Left kidney (tissue), 2 donors: Measurements from ENCODE around the gene ACOX3. TPM values are rescaled to one million over a fixed set of nuclear protein-coding genes. Genes with fewer than 3 reads are reported as not detected.
A peak's percentile ranks its signal among the peaks of the same experiment; 100 is the strongest.
"Not testable (repeated sequence)": the region's sequence is repeated elsewhere in the genome, so short reads cannot be mapped to it uniquely, and the experiment has no call there.

Source experiments
- DNase-seq: peaks from one replicate; pipeline ENCODE4 v3.0.0-alpha.2; 2013
- polyA plus RNA-seq: library from polyadenylated mRNA; unstranded; fragments of 120-200 nt; gene quantifications from one replicate; pipeline ENCODE4 v1.2.1, GENCODE V29; 2013; ENCODE audit not compliant: insufficient read length

Gene ACOX3
- polyA plus RNA-seq, 1 donor: 17.1 TPM

GRCh38 chr4:8353912-8354453 is 86.5 kb downstream of the ACOX3 start:
- no peak for DNase-seq

DNA sequence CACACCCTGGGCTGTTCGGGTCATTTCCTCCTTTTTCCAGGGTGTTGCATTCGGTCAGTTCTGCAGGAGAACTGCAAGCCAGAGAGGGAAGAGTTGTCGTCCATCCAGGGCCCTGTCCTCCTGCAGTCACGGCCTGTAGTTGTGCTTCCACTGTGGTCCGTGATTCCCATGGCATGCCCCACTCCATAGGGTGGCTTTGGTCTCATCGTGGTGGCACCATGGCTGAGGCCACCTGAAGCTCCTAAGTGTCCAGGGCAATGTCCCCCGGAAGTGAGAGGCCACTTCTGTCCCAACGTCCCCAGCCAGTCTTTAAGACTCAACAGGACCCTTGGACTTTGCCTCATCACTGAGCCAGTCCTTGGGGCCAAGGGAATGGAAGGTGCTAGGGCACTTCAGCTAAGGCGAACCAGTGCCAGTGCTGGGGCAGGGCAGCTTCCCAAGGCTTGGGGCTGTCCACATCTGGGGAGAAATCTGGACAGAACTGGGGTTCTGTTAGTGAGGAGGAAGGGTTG is 87.3 kb downstream of the ACOX3 start:
- DNase-seq: no peak

- DNase-seq: no peak
Observed at GRCh38 chr4:8352368-8353157, 88.0 kb downstream of the ACOX3 start.

DNA sequence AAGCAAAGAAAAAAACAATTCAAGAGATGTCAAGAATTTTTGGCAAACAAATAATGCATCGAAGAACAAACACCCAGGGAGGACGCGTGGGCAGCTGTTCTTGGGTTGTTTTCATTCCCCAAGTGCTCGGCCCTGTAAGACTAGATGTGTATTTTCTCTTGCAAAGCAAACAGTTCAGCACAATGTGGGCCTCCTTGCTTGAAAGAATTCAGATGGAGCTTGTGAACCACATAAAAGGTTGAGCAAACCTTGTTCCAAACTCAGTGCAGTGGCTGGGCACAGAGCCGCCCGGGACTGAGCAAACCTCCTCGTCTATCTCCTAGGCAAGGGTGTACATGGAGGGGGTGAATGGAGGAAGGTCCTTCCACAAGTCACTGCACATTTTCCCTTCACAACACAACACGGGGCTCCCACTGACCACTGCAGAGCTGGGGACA is 88.6 kb downstream of the ACOX3 start:
- peak; percentile 57 for DNase-seq

DNA sequence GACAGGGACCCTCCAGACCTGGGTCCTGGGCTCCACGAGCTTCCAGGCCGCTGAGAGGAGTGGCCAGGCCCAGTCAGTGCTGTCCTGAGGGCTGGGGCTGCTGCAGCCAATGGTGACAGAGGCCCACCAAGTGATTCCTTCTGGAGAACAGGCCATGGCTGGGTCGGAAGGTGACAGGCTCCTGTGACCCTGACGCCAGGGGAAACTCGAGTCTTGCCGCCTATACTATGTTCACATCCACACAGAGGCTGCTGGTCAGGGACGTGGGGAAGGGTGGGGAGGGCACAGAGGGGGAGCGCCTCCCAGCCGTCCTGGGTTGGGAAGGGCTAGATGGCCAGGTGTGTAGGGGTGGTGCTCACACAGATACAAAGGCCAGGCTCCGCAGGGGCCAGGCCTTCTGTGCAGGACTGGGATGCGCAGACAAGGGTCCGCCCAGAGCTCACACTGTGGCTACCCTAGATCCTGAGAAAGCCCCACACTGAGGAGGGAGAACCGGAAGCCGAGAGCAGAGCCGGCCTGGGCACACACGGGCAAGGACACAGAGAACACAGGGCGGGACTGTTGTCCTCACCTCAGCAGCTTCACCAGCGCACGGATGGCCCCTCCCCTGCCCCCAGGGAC is 89.6 kb downstream of the ACOX3 start:
- DNase-seq: no peak

GRCh38 chr4:8350352-8350751 is 90.2 kb downstream of the ACOX3 start:
- DNase-seq: no peak

DNA sequence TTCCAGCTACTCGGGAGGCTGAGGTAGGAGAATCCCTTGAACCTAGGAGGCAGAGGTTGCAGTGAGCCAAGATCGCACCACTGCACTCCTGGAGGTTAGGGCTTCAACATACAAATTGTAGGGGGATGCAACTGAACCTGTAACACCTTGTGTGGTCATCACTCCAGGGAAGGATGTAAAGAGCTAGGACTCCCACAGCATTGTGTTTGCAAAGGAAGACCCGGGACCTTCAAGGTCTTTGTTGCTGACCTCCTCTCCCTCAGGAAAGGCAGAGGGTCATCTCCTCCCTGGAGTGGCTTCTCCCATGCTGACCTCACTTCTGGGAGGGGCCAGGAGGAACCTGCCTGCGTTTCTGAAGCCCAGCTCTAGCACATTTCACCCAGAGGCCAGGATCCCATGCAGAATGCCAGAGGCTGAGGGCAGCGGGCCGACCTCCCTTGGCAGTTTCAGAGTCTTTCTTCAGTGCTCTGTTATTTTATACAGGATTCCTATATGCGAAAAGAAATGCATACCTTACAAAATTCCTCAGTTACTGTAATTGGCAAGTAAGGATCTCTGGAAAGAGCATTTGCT is 90.8 kb downstream of the ACOX3 start:
- no peak for DNase-seq

DNA sequence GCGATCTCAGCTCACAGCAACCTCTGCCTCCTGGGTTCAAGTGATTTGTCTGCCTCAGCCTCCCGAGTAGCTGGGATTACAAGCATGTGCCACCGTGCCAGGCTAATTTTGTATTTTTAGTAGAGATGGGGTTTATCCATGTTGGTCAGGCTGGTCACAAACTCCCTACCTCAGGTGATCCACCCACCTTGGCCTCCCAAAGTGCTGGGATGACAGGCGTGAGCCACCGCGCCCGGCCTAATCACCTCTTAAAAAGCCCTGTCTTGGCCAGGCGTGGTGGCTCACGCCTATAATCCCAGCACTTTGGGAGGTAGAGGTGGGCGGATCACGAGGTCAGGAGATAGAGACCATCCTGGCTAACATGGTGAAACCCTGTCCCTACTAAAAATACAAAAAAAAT is 91.3 kb downstream of the ACOX3 start:
- not testable (repeated sequence) for DNase-seq

GRCh38 chr4:8348071-8348470 is 92.5 kb downstream of the ACOX3 start:
- no peak for DNase-seq

- no peak for DNase-seq
Observed at GRCh38 chr4:8347660-8348059, 92.9 kb downstream of the ACOX3 start.

- DNase-seq: no peak
Observed at GRCh38 chr4:8346838-8347605, 93.5 kb downstream of the ACOX3 start.

GRCh38 chr4:8345946-8346814 is 94.3 kb downstream of the ACOX3 start:
- DNase-seq: no peak

DNA sequence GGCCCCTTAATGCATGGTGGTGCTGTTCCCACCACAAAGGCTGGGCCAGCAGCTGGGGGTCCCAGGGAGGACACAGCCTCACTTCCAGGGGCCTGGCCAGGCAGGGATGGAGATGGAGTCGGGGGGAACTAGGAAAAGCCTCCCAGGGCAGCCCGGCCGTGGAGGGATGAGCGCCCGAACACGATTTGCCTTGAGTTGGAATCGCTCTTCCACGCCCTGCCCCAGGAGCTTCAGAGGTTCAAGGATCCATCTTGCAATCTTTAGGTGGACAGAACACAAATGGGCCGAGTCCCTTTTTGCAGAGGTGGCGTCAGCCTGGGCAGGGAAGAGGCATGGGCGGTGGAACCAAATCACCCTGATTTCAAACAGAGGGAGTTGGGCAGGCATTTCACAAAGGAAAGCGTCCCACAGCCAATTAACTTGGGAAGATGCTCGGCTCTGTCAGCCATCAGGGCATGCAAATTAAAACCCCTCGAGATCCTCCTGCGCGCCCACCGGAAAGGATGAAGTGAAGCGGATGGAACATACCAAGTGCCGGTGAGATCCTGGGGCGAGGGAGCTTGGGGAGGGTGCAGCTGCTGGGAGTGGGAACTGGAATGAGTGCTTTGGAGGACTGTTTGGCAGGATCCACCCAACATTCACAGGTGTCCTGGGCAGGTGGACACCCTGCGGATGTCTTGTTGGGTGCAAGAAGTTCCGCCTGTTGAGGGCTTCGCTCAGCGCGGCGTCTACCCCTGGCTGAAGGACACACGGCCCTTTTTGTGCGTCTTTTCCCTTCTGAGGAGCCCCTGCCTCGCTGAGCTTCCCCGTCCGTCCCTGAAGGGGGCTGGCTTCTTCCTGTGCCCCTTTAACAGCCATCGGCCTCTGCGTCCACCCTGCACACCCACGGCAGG is 95.2 kb downstream of the ACOX3 start:
- no peak for DNase-seq

DNA sequence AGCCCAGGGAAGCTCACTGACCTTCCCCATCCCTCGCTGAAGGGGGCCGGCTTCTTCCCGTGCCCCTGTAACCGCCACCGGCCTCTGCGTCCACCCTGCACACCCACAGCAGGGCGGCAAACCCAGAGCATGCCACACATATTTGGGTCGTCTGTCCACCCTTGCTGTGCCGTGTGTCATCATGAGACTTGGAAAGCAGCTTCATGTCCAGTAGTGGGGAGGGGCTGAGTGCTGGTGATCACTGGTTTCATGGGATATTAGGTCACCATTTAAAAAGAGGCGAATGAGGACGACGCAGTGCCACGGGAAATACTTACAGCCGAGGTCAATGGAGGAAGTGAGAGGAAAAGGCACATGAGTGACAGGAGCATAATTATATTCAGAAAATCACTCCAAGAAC is 96.1 kb downstream of the ACOX3 start:
- DNase-seq: no peak

DNA sequence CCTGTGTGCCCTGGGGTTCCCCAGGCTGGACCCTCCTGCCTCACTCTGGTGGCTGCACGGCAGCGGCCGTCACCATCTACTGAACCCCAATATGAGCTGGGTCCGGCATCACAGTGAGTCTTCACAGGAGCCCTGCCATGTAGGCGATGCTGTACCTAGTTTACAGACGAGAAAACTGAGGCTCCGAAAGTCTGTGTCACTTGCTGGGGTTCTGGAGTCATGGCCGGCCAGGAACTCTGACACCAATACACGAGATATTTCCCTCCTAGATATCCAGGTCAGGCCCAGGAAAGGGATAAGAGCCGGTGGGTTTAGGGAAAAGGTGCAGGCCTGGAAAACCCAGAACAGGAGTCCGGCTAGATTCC is 96.6 kb downstream of the ACOX3 start:
- no peak for DNase-seq

GRCh38 chr4:8343262-8343966 is 97.1 kb downstream of the ACOX3 start:
- no peak for DNase-seq

- no peak for DNase-seq
Observed at GRCh38 chr4:8342651-8343261, 97.8 kb downstream of the ACOX3 start.

GRCh38 chr4:8341691-8342090 is 98.8 kb downstream of the ACOX3 start:
- DNase-seq: peak; percentile 60

- not testable (repeated sequence) for DNase-seq
Observed at GRCh38 chr4:8341281-8341680, 99.2 kb downstream of the ACOX3 start.
